ENCODE data around the gene NAT16. TPM values are rescaled to one million over a fixed set of nuclear protein-coding genes. Genes with fewer than 3 reads are reported as not detected.

The NAT16 gene
- total and polyA plus RNA-seq, 9 of the 15 experiments (the other 6 are each of a cell fraction or from before 2014, with no cell fraction given) = 0.04 TPM; not detected in 8

- no peak for TF ChIP-seq TAF15 (IDR thresholded peaks at IDR 0.05; ENCODE audit: low read depth, low read length)
- TF ChIP-seq CHD1 (IDR thresholded peaks at IDR 0.05; ENCODE audit: low read length) = no peak
- TF ChIP-seq JUND (IDR thresholded peaks at IDR 0.05; ENCODE audit: borderline replicate concordance, low read depth, low read length) = no peak
- TF ChIP-seq JUND (tag; IDR thresholded peaks at IDR 0.05; ENCODE audit: borderline replicate concordance, low read depth, low read length) = no peak
- no peak for TF ChIP-seq HNRNPLL (IDR thresholded peaks at IDR 0.05; ENCODE audit: low read depth, low read length, poor library complexity, severe bottlenecking)
- TF ChIP-seq ZFX (CRISPR knock-in tag; IDR thresholded peaks at IDR 0.05) = no peak
- TF ChIP-seq SMAD3 (CRISPR knock-in tag; conservative IDR thresholded peaks at IDR 0.05) = no peak
- TF ChIP-seq ZNF280B (CRISPR knock-in tag; IDR thresholded peaks at IDR 0.05) = no peak
- no peak for TF ChIP-seq POLR2AphosphoS5 (IDR thresholded peaks at IDR 0.05; ENCODE audit: control insufficient read depth, insufficient read depth, low read depth, low read length)
- TF ChIP-seq U2AF2 (optimal IDR thresholded peaks at IDR 0.05; ENCODE audit: low read depth, low read length) = no peak
- no peak for TF ChIP-seq AFF1 (IDR thresholded peaks at IDR 0.05; ENCODE audit: low read depth in 1 of 2, partially characterized antibody in 2 of 2)
These were observed 13.5 kb downstream of the NAT16 start (continued) for GRCh38 chr7:101166648-101166908.
